GM18502 (cell line): ENCODE measurements around the gene TAS1R1.

Experiments used
- ATAC-seq: cut with Tn5 transposase; IDR thresholded peaks from one replicate; pipeline ENCODE4 v1.9.1; 2021; ENCODE audit warnings: mild to moderate bottlenecking; ENCODE audit not compliant: unreplicated experiment, poor library complexity

The TAS1R1 gene

GRCh38 chr1:6570100-6570499 is 15.0 kb downstream of the TAS1R1 start:
- no peak for ATAC-seq

GRCh38 chr1:6570987-6571386 is 15.9 kb downstream of the TAS1R1 start:
- ATAC-seq, result no peak

- ATAC-seq, result no peak
Measured at GRCh38 chr1:6572653-6573383, 17.7 kb downstream of the TAS1R1 start.

- ATAC-seq, result no peak
Measured at GRCh38 chr1:6574025-6574620, 19.0 kb downstream of the TAS1R1 start.

- no peak for ATAC-seq
Measured at GRCh38 chr1:6574818-6575217, 19.7 kb downstream of the TAS1R1 start.

- no peak for ATAC-seq
Measured at GRCh38 chr1:6577831-6578525, 22.9 kb downstream of the TAS1R1 start.

- no peak for ATAC-seq
Measured at GRCh38 chr1:6578624-6579373, 23.7 kb downstream of the TAS1R1 start.

GRCh38 chr1:6579374-6580118 is 24.4 kb downstream of the TAS1R1 start, which contains the start of gene ZBTB48:
ZBTB48 (plus strand) TSS chr1:6579994; CDS start chr1:6580610, 616 bp downstream.
- peak; percentile 93 for ATAC-seq

GRCh38 chr1:6580119-6580592 is 25.0 kb downstream of the TAS1R1 start:
- ATAC-seq, result no peak

- ATAC-seq, result no peak
Measured at GRCh38 chr1:6580593-6581409, 25.7 kb downstream of the TAS1R1 start.

GRCh38 chr1:6581561-6582305 is 26.6 kb downstream of the TAS1R1 start:
- ATAC-seq, result no peak

- ATAC-seq, result no peak
Measured at GRCh38 chr1:6582370-6582769, 27.3 kb downstream of the TAS1R1 start.

- ATAC-seq, result no peak
Measured at GRCh38 chr1:6584126-6585080, 29.3 kb downstream of the TAS1R1 start.

GRCh38 chr1:6585081-6585722 is 30.1 kb downstream of the TAS1R1 start:
- no peak for ATAC-seq

GRCh38 chr1:6585841-6586240 is 30.7 kb downstream of the TAS1R1 start:
- no peak for ATAC-seq

- ATAC-seq, result no peak
Measured at GRCh38 chr1:6586404-6586816, 31.3 kb downstream of the TAS1R1 start.
